Adrenal gland (tissue), 5 donors: Measurements from ENCODE around the gene DROSHA.

Experiments used
- CTCF ChIP-seq, 6 experiments: fragments of 450-650 bp in 4 of 6; fragments of 200-600 bp in 2 of 6; sonication (generic) in 1 of 6; IDR thresholded peaks; 1 replicate in 5 of 6; 2 replicates in 1 of 6; pipeline versions ENCODE4 v1.5.1 to v1.8.0; 2016 to 2021; ENCODE audit warnings: antibody characterized with exemption in 6 of 6, mild to moderate bottlenecking in 2 of 6, moderate library complexity in 1 of 6
- POLR2A ChIP-seq, 2 donors: fragments of 450-650 bp; IDR thresholded peaks; one replicate each; pipeline ENCODE4 v1.6.1; 2017; ENCODE audit warnings: antibody characterized with exemption in 2 of 2, mild to moderate bottlenecking in 2 of 2, moderate library complexity in 1 of 2
- donor health status: DM: no; HTN: no; CAD: no.

GRCh38 chr5:31476738-31477141 is 55.2 kb downstream of the DROSHA start:
- no peak for TF ChIP-seq CTCF (IDR thresholded peaks at IDR 0.05)
- no peak for TF ChIP-seq POLR2A (IDR thresholded peaks at IDR 0.05)
